Neuronal stem cell (in vitro differentiated cells): ENCODE results near the gene ALCAM.

Experiments
- DNase-seq: peaks from one replicate; pipeline ENCODE4 v3.0.0-alpha.2; 2013; ENCODE audit warnings: low spot score
- H2AFZ ChIP-seq: one replicate; pipeline ENCODE4 v1.6.1; 2013; ENCODE audit warnings: mild to moderate bottlenecking, low read length, inconsistent platforms
- H2AK5ac ChIP-seq: 2 replicates; pipeline ENCODE4 v1.6.1; 2013; ENCODE audit warnings: low read depth, mild to moderate bottlenecking, inconsistent platforms, low read length, moderate library complexity, mixed read lengths
- H2BK120ac ChIP-seq: 2 replicates; pipeline ENCODE4 v1.6.1; 2013; ENCODE audit warnings: low read depth, mild to moderate bottlenecking, inconsistent platforms, low read length, moderate library complexity, mixed read lengths
- H2BK12ac ChIP-seq: one replicate; pipeline ENCODE4 v1.6.1; 2013; ENCODE audit warnings: low read length, inconsistent platforms
- H2BK15ac ChIP-seq: 2 replicates; pipeline ENCODE4 v1.6.1; 2013; ENCODE audit warnings: mild to moderate bottlenecking, low read length, inconsistent platforms, mixed read lengths
- H2BK5ac ChIP-seq: one replicate; pipeline ENCODE4 v1.6.1; 2013; ENCODE audit warnings: inconsistent platforms, mild to moderate bottlenecking, low read length, moderate library complexity
- H3K14ac ChIP-seq: one replicate; pipeline ENCODE4 v1.6.1; 2013; ENCODE audit warnings: low read length, inconsistent platforms
- H3K18ac ChIP-seq: 2 replicates; pipeline ENCODE4 v1.6.1; 2013; ENCODE audit warnings: low read length, inconsistent platforms
- H3K23ac ChIP-seq: 2 replicates; pipeline ENCODE4 v1.6.1; 2013; ENCODE audit warnings: low read depth, mild to moderate bottlenecking, mixed read lengths, low read length, inconsistent platforms; ENCODE audit not compliant: poor library complexity
- H3K27ac ChIP-seq: replicated peaks from 3 replicates; pipeline ENCODE4 v1.5.1; 2013; ENCODE audit warnings: low read length, inconsistent platforms
- H3K27me3 ChIP-seq, 3 experiments: 2 replicates each; pipeline ENCODE4 v1.6.1; 2013; ENCODE audit warnings: low read length in 3 of 3, mild to moderate bottlenecking in 2 of 3, inconsistent platforms in 1 of 3, low read depth in 1 of 3, mixed read lengths in 1 of 3, moderate library complexity in 1 of 3; ENCODE audit not compliant: control insufficient read depth in 3 of 3, insufficient read depth in 3 of 3
- H3K36me3 ChIP-seq, 2 donors: replicated peaks in 1 of 2; 2 replicates each; pipeline ENCODE4 v1.6.1; 2013; ENCODE audit warnings: low read length in 2 of 2; ENCODE audit not compliant: control insufficient read depth in 2 of 2, insufficient read depth in 2 of 2
- H3K4ac ChIP-seq: 2 replicates; pipeline ENCODE4 v1.6.1; 2013; ENCODE audit warnings: inconsistent platforms, mild to moderate bottlenecking, low read length, moderate library complexity
- H3K4me1 ChIP-seq, 2 donors: 1 replicate in 1 of 2; 2 replicates in 1 of 2; pipeline ENCODE4 v1.6.1; 2013; ENCODE audit warnings: low read length in 2 of 2, low read depth in 1 of 2; ENCODE audit not compliant: control insufficient read depth in 2 of 2, insufficient read depth in 1 of 2
- H3K4me2 ChIP-seq: one replicate; pipeline ENCODE4 v1.6.1; 2013; ENCODE audit warnings: mild to moderate bottlenecking, low read length, inconsistent platforms; ENCODE audit not compliant: insufficient read depth, poor library complexity, severe bottlenecking
- H3K4me3 ChIP-seq, 2 donors: 2 replicates each; pipeline ENCODE4 v1.5.1; 2013; ENCODE audit warnings: low read length in 2 of 2, mild to moderate bottlenecking in 2 of 2, inconsistent platforms in 1 of 2, moderate library complexity in 1 of 2
- H3K79me1 ChIP-seq: one replicate; pipeline ENCODE4 v1.6.1; 2013; ENCODE audit warnings: low read depth, mild to moderate bottlenecking, inconsistent platforms, low read length, moderate library complexity
- H3K9ac ChIP-seq: one replicate; pipeline ENCODE4 v1.6.1; 2013; ENCODE audit warnings: mild to moderate bottlenecking, low read depth, low read length, inconsistent platforms; ENCODE audit not compliant: poor library complexity
- H3K9me3 ChIP-seq, 2 donors: replicated peaks in 1 of 2; 2 replicates each; pipeline versions ENCODE3 to v1.6.1; 2013; ENCODE audit warnings: low read length in 2 of 2, mild to moderate bottlenecking in 2 of 2, inconsistent platforms in 1 of 2, low read depth in 1 of 2, mixed read lengths in 1 of 2, moderate library complexity in 1 of 2; ENCODE audit not compliant: control insufficient read depth in 2 of 2, insufficient read depth in 1 of 2
- H4K8ac ChIP-seq: one replicate; pipeline ENCODE4 v1.6.1; 2013; ENCODE audit warnings: low read depth, mild to moderate bottlenecking, inconsistent platforms, low read length, moderate library complexity
- H4K91ac ChIP-seq: one replicate; pipeline ENCODE4 v1.6.1; 2013; ENCODE audit warnings: low read length, low read depth, mild to moderate bottlenecking, inconsistent platforms; ENCODE audit not compliant: poor library complexity
- WGBS, 2 donors: extraction: QIAGEN DNeasy Blood & Tissue Kit; methylation state at CpG; one replicate each; pipeline ENCODE4 v1.1.7; 2013; ENCODE audit warnings: missing lambda C conversion rate in 2 of 2, mixed read lengths in 1 of 2; ENCODE audit not compliant: insufficient read length in 2 of 2, insufficient replicate concordance in 1 of 2; ENCODE audit errors: extremely low coverage in 2 of 2; 5-methylcytosine and 5-hydroxymethylcytosine counted together

Gene ALCAM

DNA sequence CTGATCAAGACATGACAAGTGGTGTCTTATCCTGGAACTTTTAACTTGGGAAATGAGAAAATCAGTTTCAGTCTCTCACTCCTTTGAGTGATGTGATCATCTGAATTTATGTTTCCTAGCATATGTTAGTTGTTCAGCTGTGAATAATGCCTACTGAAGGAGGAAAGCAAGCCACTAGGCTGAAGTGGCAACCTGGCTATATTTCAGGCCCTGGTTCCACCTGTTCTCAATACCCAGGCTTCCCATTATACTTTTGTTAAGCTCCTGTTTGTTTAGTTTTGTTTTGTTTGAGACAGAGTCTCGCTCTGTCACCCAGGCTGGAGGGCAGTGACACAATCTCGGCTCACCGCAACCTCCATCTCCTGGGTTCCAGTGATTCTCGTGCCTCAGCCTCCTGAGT, 243.8 kb downstream of the ALCAM start:
- no peak for DNase-seq
- Histone ChIP-seq H3K14ac (no peak overlapping the region), H2AK5ac (no peak overlapping the region), H2BK15ac (no peak overlapping the region), H2BK5ac (no peak overlapping the region), H4K91ac (no peak overlapping the region), H3K27me3 (no peaks in the 10 kb centered on the region), H2AFZ (no peak overlapping the region), H3K4ac (no peak overlapping the region), H3K79me1 (no peaks in the 10 kb centered on the region), H3K36me3 (no peaks in the 10 kb centered on the region), H3K4me3 (no peak overlapping the region), H4K8ac (no peak overlapping the region), H3K18ac (no peak overlapping the region), H3K4me1 (peaks cover 2 to 8% of the 10 kb centered on the region in 2 donors), H3K27ac (no peak overlapping the region), H2BK12ac (no peak overlapping the region), H3K4me2 (no peak overlapping the region), H3K23ac (no peak overlapping the region), H3K9ac (no peak overlapping the region), H3K9me3 (no peaks in the 10 kb centered on the region), H2BK120ac (no peak overlapping the region)
- WGBS, 2 donors = no CpG with 5 or more reads among the region's 4 CpGs

DNA sequence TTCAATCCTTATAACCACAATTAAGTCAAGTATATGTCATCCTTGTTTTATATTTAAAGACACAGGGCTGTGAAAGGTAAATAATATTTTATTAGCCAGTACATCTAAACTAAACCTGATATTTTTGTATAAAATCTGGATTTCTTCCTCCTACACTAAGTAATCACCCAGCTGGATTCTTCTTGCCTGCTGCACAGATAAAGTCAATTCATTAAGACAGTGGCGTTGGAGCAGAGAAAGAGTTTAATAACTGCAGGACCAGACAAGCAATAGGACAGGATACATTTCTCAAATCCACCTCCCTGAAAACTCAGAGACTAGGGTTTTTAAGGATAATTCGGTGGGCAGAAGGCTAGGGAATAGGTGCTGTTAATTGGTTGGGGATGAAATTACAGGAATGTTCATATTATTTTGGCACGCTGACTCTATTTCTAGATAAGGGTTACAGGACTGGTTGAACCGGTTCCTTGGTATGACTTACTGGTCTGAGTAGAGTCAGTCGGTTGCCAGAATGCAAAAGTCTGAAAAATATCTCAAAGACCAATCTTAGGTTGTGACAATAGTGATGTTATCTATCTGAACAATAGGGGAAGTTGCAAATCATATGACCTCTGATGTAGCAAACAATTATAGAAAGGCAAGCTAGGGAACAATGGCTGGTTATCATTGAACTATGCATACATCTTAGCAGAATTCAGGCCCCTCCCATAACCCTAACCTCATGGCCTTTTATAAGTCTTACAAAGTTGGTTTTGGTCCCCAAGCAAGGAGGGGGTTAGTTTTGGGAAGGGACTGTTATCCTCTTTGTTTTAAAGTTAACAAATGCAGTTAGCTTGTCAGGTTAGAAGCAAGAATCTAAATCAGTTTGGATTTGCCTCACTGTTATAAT, 244.8 kb downstream of the ALCAM start:
- H3K4ac ChIP-seq = no peak overlapping the region

DNA sequence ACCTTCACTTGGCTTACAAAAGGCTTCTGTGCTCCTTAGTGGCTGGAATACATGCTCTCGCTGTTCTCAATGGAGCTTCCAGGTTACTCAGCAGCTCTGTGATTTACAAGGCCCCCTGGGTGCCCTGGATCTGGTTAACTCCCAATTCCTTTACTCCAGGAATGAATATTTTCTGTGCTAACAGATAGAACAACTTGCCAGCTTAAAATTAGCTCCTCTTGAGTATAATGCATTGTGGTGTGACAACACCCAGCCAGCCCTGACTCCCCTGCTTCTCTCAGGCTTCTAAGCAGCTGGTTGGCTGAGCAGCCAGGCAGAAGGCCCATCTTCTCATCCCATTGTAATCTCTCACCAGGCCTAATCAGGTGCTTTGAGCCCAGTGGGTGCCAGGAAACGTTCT, 246.4 kb downstream of the ALCAM start:
- Histone ChIP-seq H3K18ac (peak overlapping the region; percentile 30), H3K36me3 (no peaks in the 10 kb centered on the region), H2AK5ac (no peak overlapping the region), H3K4ac (no peak overlapping the region), H3K79me1 (no peaks in the 10 kb centered on the region), H4K8ac (no peak overlapping the region), H4K91ac (no peak overlapping the region), H2AFZ (peak overlapping the region; percentile 68), H3K4me2 (no peak overlapping the region), H3K9ac (no peak overlapping the region), H2BK120ac (no peak overlapping the region), H3K4me1 (peaks cover 2 to 8% of the 10 kb centered on the region in 2 donors), H3K14ac (no peak overlapping the region), H2BK15ac (no peak overlapping the region), H2BK5ac (no peak overlapping the region), H3K27ac (peak overlapping the region; percentile 14), H3K23ac (no peak overlapping the region), H2BK12ac (no peak overlapping the region), H3K27me3 (no peaks in the 10 kb centered on the region), H3K4me3 (no peak overlapping the region), H3K9me3 (no peaks in the 10 kb centered on the region)
- WGBS, 2 donors = no CpG with 5 or more reads among the region's 2 CpGs
- no peak for DNase-seq

More for the DNA sequence above, 244.8 kb downstream of the ALCAM start:
- Histone ChIP-seq H2AFZ (no peak overlapping the region), H2BK12ac (no peak overlapping the region), H4K91ac (no peak overlapping the region), H2BK120ac (no peak overlapping the region), H3K18ac (no peak overlapping the region), H3K9ac (no peak overlapping the region), H3K4me3 (no peak overlapping the region), H3K27me3 (no peaks in the 10 kb centered on the region), H3K4me1 (peaks cover 2 to 8% of the 10 kb centered on the region in 2 donors), H3K4me2 (no peak overlapping the region), H3K27ac (no peak overlapping the region), H2BK15ac (no peak overlapping the region), H4K8ac (no peak overlapping the region), H3K9me3 (no peaks in the 10 kb centered on the region), H3K14ac (no peak overlapping the region), H3K36me3 (no peaks in the 10 kb centered on the region), H2BK5ac (no peak overlapping the region), H3K79me1 (no peaks in the 10 kb centered on the region), H3K23ac (no peak overlapping the region), H2AK5ac (no peak overlapping the region)
- no CpG with 5 or more reads among the region's 5 CpGs for WGBS, 2 donors
- DNase-seq = no peak

DNA sequence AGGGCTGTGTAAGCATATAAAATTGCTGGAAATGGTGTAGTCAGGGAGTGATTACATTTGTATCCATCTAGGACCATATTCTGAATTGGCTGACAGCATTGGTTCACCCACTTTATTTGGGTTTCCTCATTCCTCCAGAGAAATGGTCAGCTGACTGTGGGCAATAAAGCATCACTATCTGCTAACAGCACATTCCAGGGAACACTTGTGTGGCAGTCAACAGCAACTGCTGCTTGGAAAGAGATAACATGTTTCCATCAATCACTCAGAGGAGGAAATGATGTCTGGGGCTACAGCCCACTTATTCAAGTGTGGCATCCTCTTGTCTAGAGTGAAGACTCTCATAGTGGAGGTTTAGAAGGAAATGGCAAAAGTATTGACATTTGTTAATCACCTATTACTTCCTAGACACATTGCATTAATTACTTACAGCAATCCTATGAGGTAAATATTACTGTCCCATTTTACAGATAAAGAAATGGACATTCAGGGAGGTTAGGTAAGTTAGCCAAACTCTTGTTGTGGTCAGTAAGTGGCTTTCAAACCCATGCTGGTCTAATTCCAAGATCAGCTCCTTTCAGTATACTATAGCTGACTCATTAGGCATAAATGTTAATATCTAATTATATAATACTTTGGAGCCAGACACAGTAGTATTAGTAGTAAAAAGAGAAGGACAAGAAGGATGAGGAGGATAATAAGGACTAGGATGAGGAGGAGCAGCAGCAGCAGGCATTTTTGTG, 247.8 kb downstream of the ALCAM start:
- no peaks in the 10 kb centered on the region for H3K9me3 ChIP-seq
- no peak overlapping the region for H4K8ac ChIP-seq
- H3K4me1 ChIP-seq = peaks cover 2 to 8% of the 10 kb centered on the region in 2 donors
- no peak overlapping the region for H3K23ac ChIP-seq
- H3K18ac ChIP-seq = no peak overlapping the region
- H3K9ac ChIP-seq = no peak overlapping the region
- H2BK15ac ChIP-seq = no peak overlapping the region
- H2BK12ac ChIP-seq = no peak overlapping the region
- no peak overlapping the region for H3K14ac ChIP-seq
- no peak overlapping the region for H3K4me3 ChIP-seq
- H2BK5ac ChIP-seq = no peak overlapping the region
- H3K27ac ChIP-seq = no peak overlapping the region
- H2BK120ac ChIP-seq = no peak overlapping the region
- no peaks in the 10 kb centered on the region for H3K79me1 ChIP-seq
- H3K4ac ChIP-seq = no peak overlapping the region
- no peak for DNase-seq
- no peak overlapping the region for H4K91ac ChIP-seq
- no peak overlapping the region for H2AFZ ChIP-seq
- H2AK5ac ChIP-seq = no peak overlapping the region
- H3K4me2 ChIP-seq = no peak overlapping the region
- H3K36me3 ChIP-seq = no peaks in the 10 kb centered on the region
- no peaks in the 10 kb centered on the region for H3K27me3 ChIP-seq
